Left ventricle myocardium inferior (tissue), 1 donor: ENCODE results near the gene SYNGR1. TPM values are rescaled to one million over a fixed set of nuclear protein-coding genes. Genes with fewer than 3 reads are reported as not detected.

ENCODE experiments used
- DNase-seq: peaks from one replicate; pipeline ENCODE4 v3.0.0-alpha.2; 2020
- H3K27ac ChIP-seq: fragments of 200-600 bp; replicated peaks from 2 replicates; pipeline ENCODE4 v1.8.0; 2021
- H3K27me3 ChIP-seq: fragments of 200-600 bp; 2 replicates; pipeline ENCODE4 v1.8.0; 2021; ENCODE audit warnings: low read depth
- H3K36me3 ChIP-seq: fragments of 200-600 bp; 2 replicates; pipeline ENCODE4 v1.8.0; 2021
- H3K4me1 ChIP-seq: fragments of 200-600 bp; 2 replicates; pipeline ENCODE4 v1.8.0; 2021
- H3K4me3 ChIP-seq: fragments of 200-600 bp; 2 replicates; pipeline ENCODE4 v1.8.0; 2021; ENCODE audit warnings: mild to moderate bottlenecking, moderate library complexity
- H3K9me3 ChIP-seq: fragments of 200-600 bp; replicated peaks from 2 replicates; pipeline ENCODE4 v1.8.0; 2021
- intact Hi-C: fragments of 100-400 bp; cut with micrococcal nuclease; formaldehyde crosslinking; loops from one replicate; pipeline ENCODE4 v1.11.0; 2022
- total RNA-seq: library from RNA; stranded (reverse); fragmentation: NEBNext Ultra II Directional; extraction: Animal tissue kit (Norgen Biotek cat#: 25700); gene quantifications from one replicate; pipeline ENCODE4 v1.2.1, GENCODE V29; 2021
- TF ChIP-seq, protein P1 (sequence below): fragments of 200-600 bp; IDR thresholded peaks from 2 replicates; pipeline ENCODE4 v1.8.0; 2021; ENCODE audit warnings: antibody characterized with exemption, mild to moderate bottlenecking, borderline replicate concordance
- donor health status: DM: no; HTN: yes; CAD: no; lungs with severe emphysema.

SYNGR1 gene
- total RNA-seq, 1 donor from 2014 or later, result 37.7 TPM

DNA sequence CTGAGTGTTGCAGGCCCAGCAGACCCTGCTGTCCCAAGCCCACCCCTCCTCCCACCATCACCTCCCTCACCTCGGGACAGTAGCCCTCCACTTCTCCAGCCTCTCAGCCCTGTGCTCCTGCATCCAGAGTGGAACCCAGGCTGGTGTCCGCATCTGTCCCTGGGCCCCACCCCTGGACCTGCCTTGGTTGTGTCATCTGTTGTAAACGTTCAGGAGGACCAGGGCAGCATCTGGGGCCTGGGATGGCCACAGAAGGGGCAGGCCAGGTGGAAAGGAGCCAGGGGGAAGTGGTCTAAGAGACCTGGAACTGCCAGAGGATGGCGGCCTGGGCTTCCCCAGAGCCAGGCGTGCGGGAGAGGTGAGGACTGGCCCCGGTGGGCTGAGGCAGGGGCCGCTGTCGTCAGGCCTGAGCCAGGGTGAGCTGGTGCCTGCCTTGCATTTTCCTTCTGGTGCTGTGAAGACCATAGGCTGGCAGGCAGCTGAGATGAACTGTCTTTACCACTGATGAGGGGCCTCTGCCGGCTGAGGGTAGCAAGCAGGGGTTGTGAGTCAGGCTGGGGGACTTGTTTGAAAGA, 80.9 kb downstream of the SYNGR1 start:
- DNase-seq, result no peak
- intact Hi-C loops, result no loop called here

DNA sequence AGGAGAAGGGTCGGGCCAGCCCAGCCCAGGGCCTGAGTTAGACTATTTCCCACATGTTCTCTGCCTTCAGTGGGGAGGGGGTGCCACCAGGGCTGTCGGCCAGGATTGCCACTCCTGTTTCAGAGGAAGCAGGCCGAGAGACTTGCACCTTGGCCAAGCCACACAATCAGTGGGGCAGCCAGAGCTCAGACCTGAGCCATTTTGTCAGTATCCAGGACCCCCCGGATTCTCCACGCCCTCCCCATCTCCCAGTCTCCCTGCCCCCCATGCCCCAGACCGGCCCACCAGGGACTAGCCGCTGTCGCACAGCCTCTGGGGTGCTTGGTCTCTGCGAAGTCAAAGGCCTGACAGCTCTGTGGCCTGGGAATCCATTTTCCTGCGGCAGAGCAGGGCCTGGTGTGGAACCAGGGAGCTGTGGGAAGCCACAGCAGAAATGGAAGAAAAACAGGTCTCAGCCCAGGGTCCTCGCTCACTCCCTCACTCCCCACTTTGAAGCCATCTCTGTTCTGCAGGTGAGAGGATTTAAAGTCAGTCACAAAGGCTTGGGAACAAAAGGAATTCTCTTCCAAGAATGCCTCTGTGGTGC, 81.5 kb downstream of the SYNGR1 start:
- peak overlapping the region; percentile 26 for H3K4me3 ChIP-seq
- DNase-seq, result no peak
- intact Hi-C loops, result no loop called here
- TF ChIP-seq, protein P1, sequence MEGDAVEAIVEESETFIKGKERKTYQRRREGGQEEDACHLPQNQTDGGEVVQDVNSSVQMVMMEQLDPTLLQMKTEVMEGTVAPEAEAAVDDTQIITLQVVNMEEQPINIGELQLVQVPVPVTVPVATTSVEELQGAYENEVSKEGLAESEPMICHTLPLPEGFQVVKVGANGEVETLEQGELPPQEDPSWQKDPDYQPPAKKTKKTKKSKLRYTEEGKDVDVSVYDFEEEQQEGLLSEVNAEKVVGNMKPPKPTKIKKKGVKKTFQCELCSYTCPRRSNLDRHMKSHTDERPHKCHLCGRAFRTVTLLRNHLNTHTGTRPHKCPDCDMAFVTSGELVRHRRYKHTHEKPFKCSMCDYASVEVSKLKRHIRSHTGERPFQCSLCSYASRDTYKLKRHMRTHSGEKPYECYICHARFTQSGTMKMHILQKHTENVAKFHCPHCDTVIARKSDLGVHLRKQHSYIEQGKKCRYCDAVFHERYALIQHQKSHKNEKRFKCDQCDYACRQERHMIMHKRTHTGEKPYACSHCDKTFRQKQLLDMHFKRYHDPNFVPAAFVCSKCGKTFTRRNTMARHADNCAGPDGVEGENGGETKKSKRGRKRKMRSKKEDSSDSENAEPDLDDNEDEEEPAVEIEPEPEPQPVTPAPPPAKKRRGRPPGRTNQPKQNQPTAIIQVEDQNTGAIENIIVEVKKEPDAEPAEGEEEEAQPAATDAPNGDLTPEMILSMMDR, result no peak
- peaks cover 47% of the 10 kb centered on the region for H3K36me3 ChIP-seq
- H3K4me1 ChIP-seq, result peaks cover 42% of the 10 kb centered on the region
- peak overlapping the region; percentile 94 for H3K27ac ChIP-seq
- no peaks in the 10 kb centered on the region for H3K9me3 ChIP-seq
- no peaks in the 10 kb centered on the region for H3K27me3 ChIP-seq

More for the DNA sequence above, 80.9 kb downstream of the SYNGR1 start:
- TF ChIP-seq, protein P1, result no peak
- no peak overlapping the region for H3K4me3 ChIP-seq
- no peaks in the 10 kb centered on the region for H3K9me3 ChIP-seq
- peak overlapping the region; percentile 94 for H3K27ac ChIP-seq
- H3K4me1 ChIP-seq, result peaks cover 42% of the 10 kb centered on the region
- H3K36me3 ChIP-seq, result peaks cover 53% of the 10 kb centered on the region
- H3K27me3 ChIP-seq, result no peaks in the 10 kb centered on the region

DNA sequence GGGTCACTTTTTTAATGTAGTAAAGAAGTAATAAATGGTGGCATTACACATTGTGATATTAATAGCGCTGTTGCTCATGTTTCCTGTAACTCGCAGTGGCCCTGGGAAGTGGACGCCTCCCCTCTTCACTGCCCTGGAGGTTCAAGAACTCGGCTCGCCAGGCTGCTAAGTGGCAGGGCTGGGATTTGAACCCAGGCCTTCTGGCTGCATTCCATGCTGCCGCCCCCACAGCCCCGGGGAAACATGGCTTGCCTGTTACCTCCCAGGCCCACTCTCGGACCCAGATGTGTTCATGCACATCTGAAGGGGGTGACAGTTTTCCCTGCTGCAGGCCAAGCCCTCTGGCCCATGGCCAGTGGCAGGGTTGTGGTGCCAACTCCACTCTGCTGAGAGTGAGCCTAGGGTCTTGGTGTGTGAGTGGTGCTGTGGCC, 82.0 kb downstream of the SYNGR1 start:
- Histone ChIP-seq H3K4me3 (peak overlapping the region; percentile 26), H3K9me3 (no peaks in the 10 kb centered on the region), H3K4me1 (peaks cover 47% of the 10 kb centered on the region), H3K27me3 (no peaks in the 10 kb centered on the region), H3K27ac (peak overlapping the region; percentile 94), H3K36me3 (peaks cover 42% of the 10 kb centered on the region)
- intact Hi-C loops, result no loop called here
- TF ChIP-seq, protein P1, result no peak
- DNase-seq, result peak; percentile 54

DNA sequence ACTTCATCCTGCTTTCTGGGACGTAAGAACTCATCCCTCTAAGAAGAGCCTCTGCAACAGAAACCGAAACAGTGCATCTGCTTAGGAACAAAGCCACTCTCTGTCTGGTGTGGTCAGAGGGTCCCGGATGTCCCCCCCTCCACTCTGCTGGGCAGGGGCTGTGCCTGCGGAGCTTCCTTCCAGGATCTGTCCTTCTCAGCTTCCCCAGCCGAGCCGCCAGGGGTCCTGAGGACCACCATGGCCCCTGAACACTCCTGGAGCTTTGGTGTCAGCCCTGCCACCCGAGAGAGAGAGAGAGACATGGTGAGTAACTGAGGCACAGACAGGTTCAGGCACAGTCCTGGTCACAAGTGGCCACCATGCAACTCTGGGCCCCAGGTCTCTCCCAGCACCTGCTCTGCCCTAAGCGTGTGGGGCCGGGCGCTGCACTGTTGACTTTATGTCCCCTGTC, 82.6 kb downstream of the SYNGR1 start:
- intact Hi-C loops, result no loop called here
- peak overlapping the region; percentile 26 for H3K4me3 ChIP-seq
- peak overlapping the region; percentile 94 for H3K27ac ChIP-seq
- no peaks in the 10 kb centered on the region for H3K9me3 ChIP-seq
- TF ChIP-seq, protein P1, result no peak
- no peaks in the 10 kb centered on the region for H3K27me3 ChIP-seq
- no peak for DNase-seq
- peaks cover 52% of the 10 kb centered on the region for H3K4me1 ChIP-seq
- peaks cover 36% of the 10 kb centered on the region for H3K36me3 ChIP-seq

DNA sequence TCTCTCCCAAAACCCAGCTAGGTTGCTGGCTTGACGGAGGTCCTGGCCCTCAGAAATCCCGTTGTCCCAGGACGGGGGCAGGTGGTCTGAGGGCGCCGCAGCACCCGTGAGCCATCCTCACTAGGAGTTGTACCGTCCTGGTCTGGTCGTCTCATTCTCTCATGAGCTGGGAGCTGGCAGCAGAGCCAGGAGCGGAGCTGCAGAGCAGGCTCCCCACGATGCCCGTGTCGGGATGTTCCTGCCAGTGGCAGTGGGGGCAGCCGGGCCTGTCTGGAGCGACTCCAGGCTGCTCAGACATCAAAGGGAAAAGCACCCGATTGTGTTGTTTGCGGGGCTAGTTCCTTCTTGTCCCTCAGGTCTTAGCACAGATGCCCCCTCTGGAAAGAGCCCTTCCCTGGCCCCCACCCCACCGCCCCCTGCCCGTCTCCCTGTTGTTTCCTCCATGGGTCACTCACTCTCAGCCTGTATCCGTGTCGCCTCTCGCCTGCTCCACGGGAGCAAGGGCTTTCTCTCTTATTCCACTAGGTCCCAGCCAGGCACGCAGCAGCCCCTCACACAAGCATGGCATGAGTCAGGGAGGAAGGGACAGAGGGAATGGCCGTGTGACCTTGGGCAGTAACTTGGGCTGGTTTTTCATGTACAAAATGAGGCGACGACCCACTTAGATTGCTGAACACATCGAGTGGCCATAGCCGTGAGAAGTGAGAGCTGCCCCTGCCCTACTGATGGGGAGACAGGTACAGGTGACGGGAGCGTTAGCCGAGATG, 83.9 kb downstream of the SYNGR1 start:
- H3K27ac ChIP-seq, result peak overlapping the region; percentile 65
- TF ChIP-seq, protein P1, result no peak
- no peak for DNase-seq
- no peaks in the 10 kb centered on the region for H3K9me3 ChIP-seq
- no peak overlapping the region for H3K4me3 ChIP-seq
- H3K36me3 ChIP-seq, result peaks cover 23% of the 10 kb centered on the region
- H3K27me3 ChIP-seq, result no peaks in the 10 kb centered on the region
- intact Hi-C loops, result no loop called here
- H3K4me1 ChIP-seq, result peaks cover 59% of the 10 kb centered on the region
